GM18511 (cell line): ENCODE data around the gene PEPD.

Source experiments
- ATAC-seq: cut with Tn5 transposase; IDR thresholded peaks from one replicate; pipeline ENCODE4 v1.9.1; 2021; ENCODE audit warnings: mild to moderate bottlenecking, moderate library complexity; ENCODE audit not compliant: unreplicated experiment

PEPD gene

GRCh38 chr19:33429891-33430673 is 91.5 kb downstream of the PEPD start:
- ATAC-seq, result no peak

- no peak for ATAC-seq
These were observed 92.9 kb downstream of the PEPD start for GRCh38 chr19:33428627-33429125.

GRCh38 chr19:33427801-33428626 is 93.6 kb downstream of the PEPD start:
- ATAC-seq, result no peak

- ATAC-seq, result no peak
These were observed 94.8 kb downstream of the PEPD start for GRCh38 chr19:33426621-33427361.

- no peak for ATAC-seq
These were observed 97.4 kb downstream of the PEPD start for GRCh38 chr19:33424181-33424580.

GRCh38 chr19:33422369-33423180 is 99.0 kb downstream of the PEPD start:
- no peak for ATAC-seq

GRCh38 chr19:33421368-33421767 is 100.2 kb downstream of the PEPD start:
- no peak for ATAC-seq

GRCh38 chr19:33420821-33421220 is 100.8 kb downstream of the PEPD start:
- no peak for ATAC-seq

- ATAC-seq, result no peak
These were observed 101.8 kb downstream of the PEPD start for GRCh38 chr19:33419788-33420130.

- no peak for ATAC-seq
These were observed 102.5 kb downstream of the PEPD start for GRCh38 chr19:33418871-33419787.

GRCh38 chr19:33418461-33418860 is 103.1 kb downstream of the PEPD start:
- no peak for ATAC-seq

GRCh38 chr19:33417751-33418150 is 103.8 kb downstream of the PEPD start:
- no peak for ATAC-seq

GRCh38 chr19:33416307-33417215 is 105.0 kb downstream of the PEPD start:
- ATAC-seq, result no peak

- no peak for ATAC-seq
These were observed 106.7 kb downstream of the PEPD start for GRCh38 chr19:33414667-33415605.

- ATAC-seq, result no peak
These were observed 107.5 kb downstream of the PEPD start for GRCh38 chr19:33413868-33414666.

GRCh38 chr19:33413426-33413725 is 108.2 kb downstream of the PEPD start:
- ATAC-seq, result no peak
